ENCODE results near the gene MT2A.

DNA sequence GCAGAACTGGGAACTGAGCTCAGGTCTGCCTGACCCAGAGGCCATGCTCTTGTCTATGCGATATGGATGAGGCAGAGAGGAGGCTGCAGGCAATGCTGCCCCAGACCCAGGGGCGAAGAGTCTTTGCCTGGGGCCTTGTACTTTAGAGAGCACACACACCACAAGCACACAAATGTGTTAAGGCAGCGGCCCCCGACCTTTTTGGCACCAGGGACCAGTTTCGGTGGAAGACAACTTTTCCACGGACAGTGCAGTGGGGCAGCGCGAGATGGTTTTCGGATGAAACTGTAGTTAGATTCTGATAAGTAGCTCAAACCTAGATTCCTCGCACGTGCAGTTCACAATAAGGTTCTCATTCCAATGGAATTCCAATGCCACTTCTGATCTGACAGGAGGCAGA lies 36.9 kb upstream of the MT2A start:
- TF ChIP-seq GATA2 (IDR thresholded peaks at IDR 0.05; ENCODE audit: low read depth, low read length) (no peak), GATA3 (IDR thresholded peaks at IDR 0.05; ENCODE audit: low read depth, low read length) (no peak)
